Right lobe of liver (tissue), 6 donors: ENCODE measurements around the gene ACSL3. TPM values are rescaled to one million over a fixed set of nuclear protein-coding genes. Genes with fewer than 3 reads are reported as not detected.
"Not testable (repeated sequence)": the region's sequence is repeated elsewhere in the genome, so short reads cannot be mapped to it uniquely, and the experiment has no call there.

Source experiments
- ATAC-seq, 4 donors: fragments of 200-7000 bp; cut with Tn5 transposase; one replicate each; pipeline ENCODE4 v1.9.1; 2020; ENCODE audit warnings: mild to moderate bottlenecking in 4 of 4, moderate library complexity in 4 of 4
- DNase-seq, 3 donors: peaks; one replicate each; pipeline ENCODE4 v3.0.0-alpha.2; 2020
- H3K27ac ChIP-seq, 3 donors: fragments of 200-600 bp; one replicate each; pipeline ENCODE4 v1.8.0; 2022
- H3K27me3 ChIP-seq, 2 donors: fragments of 200-600 bp; one replicate each; pipeline ENCODE4 v1.8.0; 2022
- H3K36me3 ChIP-seq, 4 donors: fragments of 200-600 bp; sonication (generic) in 1 of 4; one replicate each; pipeline versions ENCODE4 v1.5.1 to v1.8.0; 2017 to 2022; ENCODE audit warnings: control low read depth in 1 of 4
- H3K4me1 ChIP-seq, 4 donors: fragments of 200-600 bp; sonication (generic) in 1 of 4; one replicate each; pipeline versions ENCODE4 v1.5.1 to v1.8.0; 2017 to 2022; ENCODE audit warnings: control low read depth in 1 of 4
- H3K4me3 ChIP-seq, 3 donors: fragments of 200-600 bp; one replicate each; pipeline ENCODE4 v1.8.0; 2022
- H3K9me3 ChIP-seq, 4 donors: fragments of 200-600 bp; sonication (generic) in 1 of 4; one replicate each; pipeline versions ENCODE4 v1.5.1 to v1.8.0; 2017 to 2022; ENCODE audit warnings: control low read depth in 1 of 4
- CTCF ChIP-seq, 4 donors: fragments of 200-600 bp in 3 of 4; fragments of 450-650 bp in 1 of 4; IDR thresholded peaks; one replicate each; pipeline versions ENCODE4 v1.5.1 to v1.8.0; 2016 to 2022; ENCODE audit warnings: antibody characterized with exemption in 4 of 4, mild to moderate bottlenecking in 2 of 4
- POLR2A ChIP-seq: fragments of 450-650 bp; IDR thresholded peaks from one replicate; pipeline ENCODE4 v1.6.1; 2017; ENCODE audit warnings: antibody characterized with exemption, mild to moderate bottlenecking
- WGBS: methylation state at CpG from one replicate; pipeline ENCODE4 v1.1.6; 2018; ENCODE audit warnings: low coverage, low lambda C conversion rate; ENCODE audit not compliant: insufficient coverage; ENCODE audit errors: missing lambda C conversion rate; 5-methylcytosine and 5-hydroxymethylcytosine counted together
- intact Hi-C, 2 donors: fragments of 100-400 bp; cut with DNase I; formaldehyde crosslinking; loops; one replicate each; pipeline versions ENCODE4 v1.11.2 to v1.14.1; 2022
- total RNA-seq, 6 experiments: library from RNA; depleted of rRNA in 2 of 6; stranded (reverse); fragments of >200 nt in 2 of 6; fragmentation: NEBNext Ultra II Directional in 3 of 6; extraction: Animal tissue kit (Norgen Biotek cat#: 25700) in 3 of 6; gene quantifications; one replicate each; pipeline versions ENCODE4 v1.1.0 to v1.2.4, GENCODE V29; 2016 to 2023
- donor health status: DM: no; HTN: yes; CAD: no.
- donor health status: DM: no; HTN: no; CAD: no.
- donor health status: DM: no; HTN: no; CAD: no.
- donor health status: DM: no; HTN: yes; CAD: no.
- donor health status: DM: no; HTN: yes; CAD: no.

Gene ACSL3
- total RNA-seq, 6 experiments from 2014 or later = 31.1 to 73.0 (median 49.9) TPM

GRCh38 chr2:222984908-222985307, 124.1 kb downstream of the ACSL3 start:
- no peak for DNase-seq
- Histone ChIP-seq H3K27me3 (no peaks in the 10 kb centered on the region), H3K9me3 (no peaks in the 10 kb centered on the region), H3K4me1 (no peaks in the 10 kb centered on the region), H3K27ac (no peak overlapping the region), H3K4me3 (no peak overlapping the region), H3K36me3 (no peaks in the 10 kb centered on the region)
- ATAC-seq = no peak
- WGBS = 67% methylated on average over 2 of the region's 2 CpGs
- intact Hi-C loops = no loop called here
- no peak for TF ChIP-seq CTCF (IDR thresholded peaks at IDR 0.05)
- TF ChIP-seq POLR2A = no peak

GRCh38 chr2:222989431-222989830, 128.6 kb downstream of the ACSL3 start:
- intact Hi-C loops = no loop called here
- no peak for TF ChIP-seq CTCF (IDR thresholded peaks at IDR 0.05)
- TF ChIP-seq POLR2A = no peak
- H3K4me3 ChIP-seq = no peak overlapping the region
- no peaks in the 10 kb centered on the region for H3K9me3 ChIP-seq
- no peak for DNase-seq
- no peaks in the 10 kb centered on the region for H3K27me3 ChIP-seq
- H3K4me1 ChIP-seq = no peaks in the 10 kb centered on the region
- H3K36me3 ChIP-seq = no peaks in the 10 kb centered on the region
- H3K27ac ChIP-seq = no peak overlapping the region
- ATAC-seq = no peak

DNA sequence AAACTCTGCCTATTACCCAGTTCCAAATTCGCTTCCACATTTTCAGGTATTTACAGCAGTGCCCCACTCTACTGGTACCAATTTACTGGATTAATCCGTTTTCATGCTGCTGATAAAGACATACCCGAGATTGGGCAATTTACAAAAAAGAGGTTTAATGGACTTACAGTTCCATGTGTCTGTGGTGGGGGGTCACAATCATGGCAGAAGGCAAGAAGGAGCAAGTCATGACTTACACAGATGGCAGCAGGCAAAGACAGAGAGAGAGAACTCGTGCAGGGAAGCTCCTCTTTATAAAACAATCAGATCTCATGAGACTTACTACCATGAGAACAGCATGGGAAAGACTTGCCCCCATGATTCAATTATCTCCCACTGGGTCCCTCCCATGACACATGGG, 129.4 kb downstream of the ACSL3 start:
- H3K4me3 ChIP-seq, H3K27ac ChIP-seq, H3K27me3 ChIP-seq, H3K36me3 ChIP-seq, intact Hi-C loops, DNase-seq, H3K9me3 ChIP-seq, H3K4me1 ChIP-seq, ATAC-seq: not testable (repeated sequence)
- WGBS = 43% methylated on average over 4 of the region's 4 CpGs

DNA sequence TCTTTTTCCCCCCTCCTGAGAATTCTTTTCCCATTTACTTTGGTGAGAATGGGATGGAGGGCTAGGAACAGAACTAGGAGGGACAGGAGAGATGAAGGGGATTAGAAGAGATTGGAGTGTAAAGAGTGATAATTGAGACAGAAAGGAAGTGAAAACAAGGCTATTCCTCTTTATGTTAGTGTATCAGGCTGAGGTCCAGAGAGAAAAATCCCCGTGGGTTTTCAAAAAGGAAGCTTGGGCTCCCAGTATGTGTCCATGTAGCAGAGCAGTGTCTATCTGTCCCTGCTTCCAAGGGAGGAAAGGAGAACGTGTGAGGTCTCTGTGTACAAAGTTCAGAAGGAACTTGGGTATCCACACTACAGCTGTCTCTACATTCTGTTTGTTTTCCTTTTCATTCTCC, 131.3 kb downstream of the ACSL3 start:
- ATAC-seq = no peak
- DNase-seq = no peak
- TF ChIP-seq POLR2A = no peak
- TF ChIP-seq CTCF (IDR thresholded peaks at IDR 0.05) = no peak
- Histone ChIP-seq H3K27me3 (no peaks in the 10 kb centered on the region), H3K9me3 (no peaks in the 10 kb centered on the region), H3K36me3 (no peaks in the 10 kb centered on the region), H3K4me1 (no peaks in the 10 kb centered on the region), H3K27ac (no peak overlapping the region), H3K4me3 (no peak overlapping the region)
- intact Hi-C loops = no loop called here
- 10% methylated on average over 2 of the region's 2 CpGs for WGBS

Other genes with a start within 250 kb of the ACSL3 start
- 10 to 100 TPM in 2 of 6 experiments, 1 to 10 TPM in 4; 6.2 to 14.2 (median 9.0) TPM for gene FARSB, start 204.9 kb upstream of the ACSL3 start, total RNA-seq
- 1 to 10 TPM in 4 of 6 experiments, under 1 TPM in 2; 0.50 to 8.1 (median 3.4) TPM for gene MOGAT1, start 189.4 kb upstream of the ACSL3 start, total RNA-seq
- 1 to 10 TPM in 4 of 6 experiments, under 1 TPM in 2; 0.17 to 1.2 (median 1.1) TPM for gene KCNE4, start 191.2 kb downstream of the ACSL3 start, total RNA-seq